ENCODE results near the gene PAM16. TPM values are rescaled to one million over a fixed set of nuclear protein-coding genes. Genes with fewer than 3 reads are reported as not detected.

The PAM16 gene
- total RNA-seq, 1 experiment from 2014 or later: 104 TPM

GRCh38 chr16:4330277-4330874 lies 20.7 kb downstream of the PAM16 start:
- H3K4me1 ChIP-seq (ENCODE audit: control insufficient read depth, insufficient read depth, low read length): peaks cover 49% of the 10 kb centered on the region
- peak overlapping the region; percentile 79 for H3K27ac ChIP-seq (ENCODE audit: low read length)
- BruUV-seq (replicated peaks): TSS peak; percentile 37
- intact Hi-C loops (cut with micrococcal nuclease; ENCODE audit: unreplicated experiment): loop anchor here (1.0 kb wide), 1 partner anchor 42 kb away; no protein-coding TSS in a partner anchor
- H3K9me3 ChIP-seq (ENCODE audit: control insufficient read depth, insufficient read depth, low read depth, low read length): no peaks in the 10 kb centered on the region
- H3K4me3 ChIP-seq (ENCODE audit: low read depth in 2 of 2, low read length in 2 of 2): no peak overlapping the region
- peaks cover 2% of the 10 kb centered on the region; the same call in 1 of the 2 replicates for H3K36me3 ChIP-seq (ENCODE audit: control insufficient read depth, insufficient read depth, low read length)
- ATAC-seq: peak; percentile 83
- in situ Hi-C loops (cut with HindIII; ENCODE audit: low pct_unique_long_range_greater_than_20kb, low sequenced_read_pairs): no loop called here
- POLR2A ChIA-PET: no interaction called here
- CTCF ChIA-PET: interaction anchor here (0.8 to 1.3 kb wide), 4 partner anchors 40 to 76 kb away, joined by 3 to 7 read pairs (median 5); no protein-coding TSS in a partner anchor
- no peaks in the 10 kb centered on the region for H3K27me3 ChIP-seq (ENCODE audit: control insufficient read depth, insufficient read depth, low read length)
- DNase-seq (ENCODE audit: low read depth, low spot score): no peak
- no peak for TF ChIP-seq SIN3A (IDR thresholded peaks at IDR 0.05; ENCODE audit: borderline replicate concordance, insufficient read depth, low read depth, low read length)
- TF ChIP-seq CTCF (IDR thresholded peaks at IDR 0.05): peak; percentile 98

GRCh38 chr16:4328782-4329775 lies 22.0 kb downstream of the PAM16 start:
- ATAC-seq (no peak; the same call in 1 of the 2 replicates), DNase-seq (ENCODE audit: low read depth, low spot score) (no peak)
- BruUV-seq (replicated peaks): no TSS peak
- no peaks in the 10 kb centered on the region for H3K27me3 ChIP-seq (ENCODE audit: control insufficient read depth, insufficient read depth, low read length)
- peaks cover 2% of the 10 kb centered on the region; the same call in 1 of the 2 replicates for H3K36me3 ChIP-seq (ENCODE audit: control insufficient read depth, insufficient read depth, low read length)
- in situ Hi-C loops (cut with HindIII; ENCODE audit: low pct_unique_long_range_greater_than_20kb, low sequenced_read_pairs): no loop called here
- intact Hi-C loops (cut with micrococcal nuclease; ENCODE audit: unreplicated experiment): no loop called here
- H3K27ac ChIP-seq (ENCODE audit: low read length): peak overlapping the region; percentile 79
- H3K4me3 ChIP-seq (ENCODE audit: low read depth in 2 of 2, low read length in 2 of 2): peak overlapping the region in 1 of 2 experiments; percentile 34; a peak in 1 of 4 replicates
- peaks cover 62% of the 10 kb centered on the region for H3K4me1 ChIP-seq (ENCODE audit: control insufficient read depth, insufficient read depth, low read length)
- TF ChIP-seq POLR2AphosphoS5 (IDR thresholded peaks at IDR 0.05; ENCODE audit: low read depth, low read length): no peak
- no peak for TF ChIP-seq SIN3A (IDR thresholded peaks at IDR 0.05; ENCODE audit: borderline replicate concordance, insufficient read depth, low read depth, low read length)
- no peak for TF ChIP-seq CTCF (IDR thresholded peaks at IDR 0.05)
- no peak for TF ChIP-seq REST (IDR thresholded peaks at IDR 0.05; ENCODE audit: insufficient read depth in 1 of 2, low read depth in 2 of 2, low read length in 1 of 2)
- TF ChIP-seq TCF7L2 (IDR thresholded peaks at IDR 0.05; ENCODE audit: low read depth, low read length): no peak
- POLR2A ChIA-PET: interaction anchor here (0.9 to 1.0 kb wide), 2 partner anchors 8 to 19 kb away, joined by 3 to 13 read pairs; no protein-coding TSS in a partner anchor
- H3K9me3 ChIP-seq (ENCODE audit: control insufficient read depth, insufficient read depth, low read depth, low read length): no peaks in the 10 kb centered on the region
- CTCF ChIA-PET: interaction anchor here (1.0 to 2.0 kb wide), 3 partner anchors 39 to 75 kb away, joined by 5 to 7 read pairs (median 5); no protein-coding TSS in a partner anchor

Measured in Panc1 (cell line).